Calu3 (cell line): ENCODE measurements around the gene LAMC3. TPM values are rescaled to one million over a fixed set of nuclear protein-coding genes. Genes with fewer than 3 reads are reported as not detected.

Experiments used
- BruUV-seq: library from RNA; stranded (reverse); fragments of 400-500 nt; replicated peaks from 2 replicates; lab custom pipeline; 2021; lab: Mats Ljungman, UMichigan
- CTCF ChIA-PET: fragments of 300-600 bp; sonication (Branson Sonifier 250); formaldehyde crosslinking; loops from one replicate; lab custom pipeline; 2022; ENCODE audit warnings: antibody characterized with exemption; lab: Charles Lee
- DNase-seq: peaks from one replicate; pipeline ENCODE4 v3.0.0; 2022
- H3K27ac Mint-ChIP-seq: one replicate; pipeline ENCODE4 v1.8.0; 2022; ENCODE audit warnings: mixed read lengths; ENCODE audit not compliant: unreplicated experiment
- H3K27me3 Mint-ChIP-seq: one replicate; pipeline ENCODE4 v1.8.0; 2022; ENCODE audit warnings: mixed read lengths; ENCODE audit not compliant: unreplicated experiment
- H3K36me3 Mint-ChIP-seq: one replicate; pipeline ENCODE4 v1.8.0; 2022; ENCODE audit warnings: mild to moderate bottlenecking, moderate library complexity, mixed read lengths; ENCODE audit not compliant: insufficient read depth, unreplicated experiment
- H3K4me1 Mint-ChIP-seq: one replicate; pipeline ENCODE4 v1.8.0; 2022; ENCODE audit warnings: mild to moderate bottlenecking, low read depth, mixed read lengths; ENCODE audit not compliant: unreplicated experiment
- H3K4me3 Mint-ChIP-seq: one replicate; pipeline ENCODE4 v1.8.0; 2022; ENCODE audit warnings: mild to moderate bottlenecking, low read depth, moderate library complexity, mixed read lengths; ENCODE audit not compliant: unreplicated experiment
- H3K9me3 Mint-ChIP-seq: one replicate; pipeline ENCODE4 v1.8.0; 2022; ENCODE audit warnings: low read depth, mixed read lengths; ENCODE audit not compliant: unreplicated experiment
- intact Hi-C: fragments of 100-400 bp; cut with micrococcal nuclease; formaldehyde crosslinking; loops from one replicate; pipeline ENCODE4 v1.10.0; 2022; ENCODE audit not compliant: unreplicated experiment
- total RNA-seq: library from RNA; stranded (reverse); gene quantifications from 2 replicates; pipeline ENCODE4 v1.2.3, GENCODE V29; 2022
- TF ChIP-seq, protein P1 (sequence below): fragments of 200-600 bp; IDR thresholded peaks from one replicate; pipeline ENCODE4 v1.8.0; 2022; ENCODE audit warnings: antibody characterized with exemption; ENCODE audit not compliant: unreplicated experiment

LAMC3 gene
- total RNA-seq, 1 experiment from 2014 or later: not detected

DNA sequence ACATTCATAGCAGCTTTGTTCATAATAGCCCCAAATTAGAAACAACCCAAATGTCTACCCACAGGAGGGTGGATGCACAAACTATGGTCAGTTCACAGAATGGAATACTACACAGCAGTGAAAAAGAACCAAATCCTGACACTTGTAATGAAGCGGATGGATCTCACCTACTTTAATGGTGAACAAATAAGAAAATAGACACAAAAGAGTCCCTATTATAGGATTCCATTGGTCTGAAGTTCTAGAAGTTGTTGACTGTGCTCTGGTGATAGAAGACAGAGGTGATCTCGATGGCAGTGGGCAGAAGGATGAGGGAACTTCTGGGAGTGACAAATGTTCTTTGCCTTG, 20.6 kb upstream of the LAMC3 start:
- Mint-ChIP-seq H3K27ac (no peak overlapping the region), H3K9me3 (no peaks in the 10 kb centered on the region), H3K4me3 (no peak overlapping the region), H3K27me3 (peaks cover 95% of the 10 kb centered on the region), H3K36me3 (no peaks in the 10 kb centered on the region), H3K4me1 (no peaks in the 10 kb centered on the region)
- intact Hi-C loops: no loop called here
- TF ChIP-seq, protein P1, sequence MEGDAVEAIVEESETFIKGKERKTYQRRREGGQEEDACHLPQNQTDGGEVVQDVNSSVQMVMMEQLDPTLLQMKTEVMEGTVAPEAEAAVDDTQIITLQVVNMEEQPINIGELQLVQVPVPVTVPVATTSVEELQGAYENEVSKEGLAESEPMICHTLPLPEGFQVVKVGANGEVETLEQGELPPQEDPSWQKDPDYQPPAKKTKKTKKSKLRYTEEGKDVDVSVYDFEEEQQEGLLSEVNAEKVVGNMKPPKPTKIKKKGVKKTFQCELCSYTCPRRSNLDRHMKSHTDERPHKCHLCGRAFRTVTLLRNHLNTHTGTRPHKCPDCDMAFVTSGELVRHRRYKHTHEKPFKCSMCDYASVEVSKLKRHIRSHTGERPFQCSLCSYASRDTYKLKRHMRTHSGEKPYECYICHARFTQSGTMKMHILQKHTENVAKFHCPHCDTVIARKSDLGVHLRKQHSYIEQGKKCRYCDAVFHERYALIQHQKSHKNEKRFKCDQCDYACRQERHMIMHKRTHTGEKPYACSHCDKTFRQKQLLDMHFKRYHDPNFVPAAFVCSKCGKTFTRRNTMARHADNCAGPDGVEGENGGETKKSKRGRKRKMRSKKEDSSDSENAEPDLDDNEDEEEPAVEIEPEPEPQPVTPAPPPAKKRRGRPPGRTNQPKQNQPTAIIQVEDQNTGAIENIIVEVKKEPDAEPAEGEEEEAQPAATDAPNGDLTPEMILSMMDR: no peak
- no TSS peak for BruUV-seq
- no peak for DNase-seq
- CTCF ChIA-PET: no interaction called here

DNA sequence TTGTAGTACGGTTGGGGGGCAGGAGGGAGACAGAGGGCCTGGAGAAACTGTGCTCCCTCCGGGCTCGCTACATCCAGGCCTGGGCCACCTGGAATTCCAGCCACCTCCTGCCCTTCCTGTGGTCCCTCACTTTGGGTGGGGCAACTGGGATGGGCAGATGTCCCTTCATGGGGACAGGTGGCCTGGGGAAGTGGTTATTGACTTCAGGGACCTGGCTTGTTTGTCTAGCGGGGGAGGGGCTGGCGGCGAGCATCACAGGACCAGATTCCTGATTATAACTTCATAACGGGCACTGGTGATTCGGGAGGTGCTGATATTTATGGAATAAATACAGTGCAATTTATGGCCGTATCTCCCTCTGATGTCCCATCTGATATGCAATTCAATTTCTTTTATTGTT, 20.1 kb upstream of the LAMC3 start:
- no TSS peak for BruUV-seq
- no peaks in the 10 kb centered on the region for H3K4me1 Mint-ChIP-seq
- H3K27me3 Mint-ChIP-seq: peaks cover 92% of the 10 kb centered on the region
- H3K9me3 Mint-ChIP-seq: no peaks in the 10 kb centered on the region
- TF ChIP-seq, protein P1: no peak
- no peak overlapping the region for H3K4me3 Mint-ChIP-seq
- peaks cover 3% of the 10 kb centered on the region for H3K36me3 Mint-ChIP-seq
- intact Hi-C loops: no loop called here
- DNase-seq: no peak
- CTCF ChIA-PET: no interaction called here
- no peak overlapping the region for H3K27ac Mint-ChIP-seq

DNA sequence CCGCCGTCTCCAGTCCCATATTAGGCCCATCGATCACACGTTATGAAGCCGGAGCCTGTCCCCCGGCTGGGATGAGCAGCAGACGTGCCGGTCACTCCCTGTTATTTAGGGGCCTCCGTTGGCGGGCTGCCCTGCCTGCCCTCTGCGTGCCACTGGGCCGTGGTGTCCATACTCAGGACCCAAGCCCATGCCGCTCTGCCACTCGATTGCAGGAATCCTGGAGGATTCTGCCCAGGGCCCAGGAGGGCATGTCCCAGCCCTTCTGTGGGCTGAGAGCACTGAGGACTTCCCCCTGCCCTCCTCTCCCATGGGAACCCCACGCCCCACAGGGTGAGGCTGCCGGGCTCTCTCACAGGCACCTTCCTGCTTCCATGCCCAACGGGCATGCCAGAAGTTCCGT, 19.6 kb upstream of the LAMC3 start:
- no peak overlapping the region for H3K27ac Mint-ChIP-seq
- intact Hi-C loops: no loop called here
- no TSS peak for BruUV-seq
- H3K9me3 Mint-ChIP-seq: no peaks in the 10 kb centered on the region
- H3K4me1 Mint-ChIP-seq: no peaks in the 10 kb centered on the region
- TF ChIP-seq, protein P1: no peak
- peaks cover 5% of the 10 kb centered on the region for H3K36me3 Mint-ChIP-seq
- DNase-seq: no peak
- CTCF ChIA-PET: no interaction called here
- peaks cover 87% of the 10 kb centered on the region for H3K27me3 Mint-ChIP-seq
- H3K4me3 Mint-ChIP-seq: no peak overlapping the region

DNA sequence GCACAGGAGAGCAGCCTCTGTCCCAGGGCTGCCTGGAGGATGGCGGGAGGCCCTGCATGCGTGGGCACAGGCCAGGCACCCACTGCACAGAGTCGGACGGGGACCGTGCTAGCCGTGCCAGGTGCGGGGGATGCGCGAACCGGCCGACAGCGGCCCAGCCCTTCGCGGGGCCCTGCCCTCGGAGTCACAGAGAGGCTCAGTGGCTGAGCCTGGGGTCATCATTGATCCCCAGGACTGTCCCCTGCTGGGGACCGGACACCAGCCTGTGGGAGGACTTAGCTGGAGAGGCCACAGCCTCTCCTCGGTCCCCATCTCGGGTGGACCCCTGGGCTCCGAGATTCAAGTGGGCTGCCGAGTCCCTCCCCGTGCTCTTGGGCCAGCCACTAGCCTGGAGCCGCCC, 19.1 kb upstream of the LAMC3 start:
- Mint-ChIP-seq H3K4me1 (no peaks in the 10 kb centered on the region), H3K27ac (no peak overlapping the region), H3K27me3 (peaks cover 82% of the 10 kb centered on the region), H3K4me3 (no peak overlapping the region), H3K36me3 (peaks cover 5% of the 10 kb centered on the region), H3K9me3 (no peaks in the 10 kb centered on the region)
- no TSS peak for BruUV-seq
- intact Hi-C loops: no loop called here
- DNase-seq: no peak
- TF ChIP-seq, protein P1: no peak
- CTCF ChIA-PET: no interaction called here
